ENCODE data around the gene MTFMT.
A peak's percentile ranks its signal among the peaks of the same experiment; 100 is the strongest.
"Not testable (repeated sequence)": the region's sequence is repeated elsewhere in the genome, so short reads cannot be mapped to it uniquely, and the experiment has no call there.

MTFMT gene

DNA sequence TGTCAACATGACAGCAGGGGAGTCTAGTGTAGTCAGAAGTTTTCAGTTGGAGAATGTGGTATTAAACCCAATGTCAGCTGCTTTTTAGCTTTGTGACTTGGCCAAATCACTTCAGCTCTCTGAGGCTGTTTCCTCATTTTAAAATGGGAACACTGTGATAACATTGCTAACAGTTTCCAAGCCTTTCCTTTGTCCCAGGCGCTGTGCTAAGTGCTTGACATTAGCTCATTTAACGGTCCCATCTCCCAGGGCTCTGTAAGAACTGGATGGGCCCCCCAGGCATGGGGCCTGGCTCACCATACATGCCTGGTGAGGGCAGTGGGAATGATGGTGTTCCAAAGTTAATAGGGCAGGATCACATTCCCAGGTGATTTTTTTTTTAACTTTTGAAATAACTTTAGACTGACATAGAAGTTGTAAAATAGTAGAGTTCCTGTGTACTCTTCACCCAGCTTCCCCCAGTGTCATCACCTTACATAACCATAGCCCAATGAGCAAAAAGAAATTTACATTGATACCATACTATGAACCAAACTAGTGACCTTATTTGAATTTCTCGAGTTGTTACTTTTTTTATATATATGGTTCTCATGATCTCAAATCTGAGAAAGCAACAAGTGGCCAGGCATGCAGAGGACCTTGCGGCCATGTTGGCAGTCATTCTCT is 30.6 kb upstream of the MTFMT start:
- no peak for DNase-seq

DNA sequence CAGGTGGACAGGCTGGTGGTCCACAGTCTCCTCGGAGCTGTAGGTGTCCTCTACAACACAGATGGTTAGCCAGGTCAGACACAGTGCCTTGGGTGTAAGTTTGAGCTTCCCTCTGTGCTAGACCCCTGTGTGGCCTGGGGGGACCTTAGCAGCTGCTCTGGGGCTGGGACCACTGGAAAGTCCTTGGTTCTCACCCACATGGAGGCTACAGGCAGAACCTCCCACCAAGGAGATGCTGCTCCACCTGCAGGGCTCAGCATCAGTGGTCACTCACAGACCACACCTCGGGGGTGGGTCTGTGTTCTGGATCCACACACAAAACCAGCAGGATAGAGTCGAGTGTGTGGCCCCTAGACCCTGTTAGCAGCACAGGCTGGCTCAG is 29.9 kb upstream of the MTFMT start:
- DNase-seq = no peak

DNA sequence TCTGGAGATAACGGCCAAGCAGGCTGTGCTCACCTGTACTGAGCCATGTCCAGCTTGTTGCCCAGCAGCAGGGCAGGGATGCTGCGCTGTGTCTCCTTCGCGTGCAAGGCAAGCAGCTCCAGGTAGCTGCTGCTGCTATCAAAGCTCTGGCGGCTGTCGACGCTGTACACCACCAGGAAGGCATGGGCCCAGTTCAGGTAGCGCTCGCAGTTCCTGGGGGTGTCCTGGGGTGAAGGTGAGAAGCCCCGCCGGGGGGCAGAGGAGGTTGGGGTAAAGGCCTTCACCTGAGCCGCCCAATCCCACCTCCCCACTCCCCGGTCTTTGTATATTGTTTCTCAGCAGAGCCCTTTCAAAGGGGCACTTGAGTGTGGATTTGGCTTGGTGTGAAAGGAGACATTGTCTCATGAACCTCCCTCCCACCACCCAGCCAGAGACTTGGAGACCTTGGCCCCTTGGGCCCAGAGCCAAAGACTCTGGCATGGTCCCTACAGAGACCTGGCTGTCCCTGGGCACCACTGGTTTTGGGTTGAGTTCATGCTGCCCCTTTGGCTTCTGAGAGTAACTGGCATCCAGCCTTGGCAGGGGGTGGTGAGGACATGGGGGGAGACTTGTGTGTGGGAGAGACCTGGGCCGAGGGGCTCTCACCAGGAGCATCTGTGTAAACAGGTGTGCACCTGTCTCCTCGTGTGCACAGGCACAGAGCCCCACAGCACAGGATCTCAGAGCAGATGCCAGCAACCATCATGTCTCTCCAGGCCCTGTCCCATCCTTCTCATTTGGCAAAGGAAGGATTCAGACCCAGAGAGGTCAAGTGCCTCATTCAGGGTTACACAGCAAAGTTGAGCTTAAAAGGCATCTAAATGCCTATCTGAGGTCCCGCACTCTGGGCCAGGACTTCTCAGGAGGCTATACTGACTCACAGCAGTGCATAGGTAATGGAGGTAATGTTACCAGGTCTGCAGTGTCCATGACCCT is 29.2 kb upstream of the MTFMT start:
- no peak for DNase-seq

DNA sequence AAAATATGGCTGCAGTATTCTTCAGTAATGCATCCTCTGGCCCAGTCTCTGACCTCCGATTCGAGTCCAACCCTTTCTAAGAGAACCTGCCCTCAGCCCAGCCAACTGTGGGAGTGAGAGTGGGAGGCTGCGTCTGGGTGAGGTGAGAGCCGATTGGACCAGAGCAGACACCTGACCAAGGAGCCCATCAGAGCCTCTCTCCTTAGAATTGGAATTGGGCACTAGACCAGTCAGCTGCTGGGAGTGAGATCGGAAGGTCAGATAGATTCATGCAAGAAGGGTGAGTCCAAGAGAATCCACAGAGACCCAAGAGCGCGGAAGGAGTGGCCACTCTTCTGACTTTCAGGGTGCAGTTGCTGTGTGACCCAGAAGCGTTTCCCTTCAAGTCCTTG is 28.1 kb upstream of the MTFMT start:
- DNase-seq = no peak

DNA sequence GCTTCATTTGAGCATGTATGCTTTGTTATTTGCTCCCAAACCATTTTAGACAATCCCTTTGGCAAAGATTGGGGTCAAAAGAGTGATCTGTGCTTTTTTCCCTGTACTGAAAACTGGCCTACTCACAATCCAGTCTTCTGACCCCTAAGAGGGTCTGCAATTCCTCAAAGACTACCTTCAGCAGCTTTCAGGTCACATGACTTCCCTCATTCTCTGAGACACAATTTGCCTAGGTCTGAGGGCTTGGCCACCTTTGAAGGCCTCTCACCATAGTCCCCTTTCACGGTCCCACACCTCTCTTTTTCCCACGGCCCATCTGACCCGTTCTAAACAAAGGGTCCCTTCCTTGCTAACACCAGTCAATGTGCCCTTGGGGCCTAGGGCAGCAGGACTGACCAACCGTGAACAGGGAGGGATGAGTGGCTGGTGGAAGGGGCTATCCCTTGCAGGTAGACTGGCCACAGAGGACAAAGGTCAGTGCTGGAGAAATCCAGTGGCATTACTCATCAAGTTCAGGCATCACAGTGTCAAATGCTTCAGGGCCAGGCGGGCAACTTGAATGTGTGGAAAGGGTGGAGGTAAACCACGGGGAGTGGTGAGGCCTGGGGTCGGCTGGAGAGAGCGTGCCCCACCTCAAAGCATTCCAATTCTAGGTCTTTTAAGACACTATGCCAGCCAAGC is 27.6 kb upstream of the MTFMT start:
- DNase-seq = no peak

DNA sequence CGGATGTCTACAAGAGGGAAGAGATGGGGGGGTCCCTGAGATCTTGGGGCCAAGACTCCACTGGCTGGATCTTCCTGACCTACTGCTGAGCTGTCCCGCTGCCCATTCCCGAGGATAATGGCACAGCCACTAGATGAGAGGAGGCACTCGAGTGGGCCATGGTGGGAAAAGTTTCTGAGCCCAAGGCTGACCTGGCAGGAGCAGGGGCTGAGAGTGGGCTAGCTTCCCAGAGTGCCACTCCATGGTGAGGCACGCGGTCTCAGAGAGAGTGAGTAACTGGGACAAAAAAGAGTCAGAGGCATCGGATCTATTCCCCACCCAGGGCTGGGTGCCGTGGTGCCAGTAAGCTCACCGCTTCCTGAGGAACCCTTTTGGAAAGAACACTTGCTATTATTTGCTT is 26.7 kb upstream of the MTFMT start:
- DNase-seq = no peak

DNA sequence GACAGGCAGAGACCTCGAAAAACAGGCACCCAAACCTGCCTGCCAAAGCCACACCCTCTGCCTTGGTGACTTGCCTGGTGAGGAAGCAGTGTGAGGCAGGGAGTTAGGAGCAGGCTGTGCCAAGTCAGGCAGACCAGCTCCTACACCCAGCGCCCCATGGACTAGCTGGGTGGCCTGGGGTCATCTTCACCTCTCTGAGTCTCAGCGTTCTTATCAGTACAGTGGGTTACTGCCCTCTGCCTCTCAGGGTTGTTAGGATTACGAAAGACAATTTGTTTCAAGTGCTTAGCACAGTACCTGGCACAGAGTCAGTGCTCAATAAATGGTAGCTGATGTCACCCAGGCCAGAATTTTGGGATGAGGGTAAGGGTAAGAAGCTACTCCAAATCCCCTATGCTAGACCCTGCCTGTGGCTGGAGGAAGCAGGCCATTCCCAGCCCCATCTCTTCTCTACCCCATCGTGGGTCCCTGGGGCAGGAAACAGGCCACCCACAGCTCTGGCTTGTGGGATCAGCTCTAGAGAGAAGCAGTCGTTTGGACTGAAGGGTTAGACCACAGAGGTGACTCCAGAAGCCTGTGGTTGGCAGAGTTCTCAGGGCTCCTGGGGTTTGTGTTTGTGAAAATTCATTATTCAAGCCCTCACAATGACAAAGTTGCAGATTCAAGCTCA is 25.9 kb upstream of the MTFMT start:
- DNase-seq = no peak

DNA sequence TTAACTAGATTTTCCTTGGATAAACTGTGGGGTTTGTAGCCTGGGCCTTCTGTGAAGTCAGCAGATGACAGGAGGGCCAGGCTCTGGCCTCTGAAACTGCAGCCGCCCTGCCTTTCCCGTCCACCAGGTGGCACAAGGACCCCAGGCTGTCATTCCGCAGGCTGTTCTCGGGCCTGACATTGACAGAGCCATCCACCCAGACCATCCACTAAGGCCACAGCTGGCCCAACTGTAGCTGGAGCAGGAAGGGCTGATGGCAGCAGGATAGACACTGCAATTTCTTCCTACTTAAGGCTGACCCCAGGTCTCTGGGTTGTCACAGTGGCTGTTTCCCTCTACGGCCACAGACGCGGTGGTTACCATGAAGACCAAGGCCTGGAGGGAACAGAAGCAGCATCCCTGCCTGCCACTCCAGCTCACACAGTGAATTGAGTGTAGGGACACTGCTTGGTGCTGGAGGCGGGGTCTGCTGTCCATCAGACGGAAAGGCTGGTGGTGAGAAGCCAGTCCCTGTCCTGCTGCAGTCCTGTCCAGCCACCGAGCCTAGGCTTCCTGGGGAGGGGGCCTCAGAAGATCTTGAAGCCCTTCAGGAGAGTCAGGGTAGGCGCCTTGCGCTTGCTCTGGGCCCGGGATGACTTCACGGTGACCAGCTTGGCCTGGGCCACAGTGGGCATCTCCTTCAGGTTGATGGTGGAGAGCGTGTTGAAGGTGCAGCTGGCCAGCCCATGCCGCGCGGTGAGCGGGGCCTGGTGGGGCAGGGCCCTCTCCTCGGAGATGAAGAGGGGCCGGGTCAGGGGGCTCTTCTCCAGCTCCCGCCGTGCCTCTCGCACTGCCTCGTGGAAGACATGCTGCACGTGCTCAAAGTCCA is 25.1 kb upstream of the MTFMT start:
- peak; percentile 76 for DNase-seq

DNA sequence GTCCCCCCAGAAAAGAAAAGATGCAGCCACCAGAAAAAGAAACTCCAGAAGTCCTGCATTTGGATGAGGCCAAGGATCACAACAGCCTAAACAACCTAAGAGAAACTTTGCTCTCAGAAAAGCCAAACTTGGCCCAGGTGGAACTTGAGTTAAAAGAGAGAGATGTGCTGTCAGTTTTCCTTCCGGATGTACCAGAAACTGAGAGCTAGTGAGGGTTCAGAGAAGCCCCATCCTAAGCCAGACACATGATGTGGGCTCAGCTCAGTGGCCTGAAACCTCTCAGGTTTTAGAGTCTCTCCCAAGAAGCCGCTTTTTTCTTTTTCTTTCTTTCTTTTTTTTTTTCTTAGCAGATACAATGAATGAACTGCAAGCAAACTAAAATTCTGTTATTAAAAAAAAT is 23.5 kb upstream of the MTFMT start:
- no peak for DNase-seq

DNA sequence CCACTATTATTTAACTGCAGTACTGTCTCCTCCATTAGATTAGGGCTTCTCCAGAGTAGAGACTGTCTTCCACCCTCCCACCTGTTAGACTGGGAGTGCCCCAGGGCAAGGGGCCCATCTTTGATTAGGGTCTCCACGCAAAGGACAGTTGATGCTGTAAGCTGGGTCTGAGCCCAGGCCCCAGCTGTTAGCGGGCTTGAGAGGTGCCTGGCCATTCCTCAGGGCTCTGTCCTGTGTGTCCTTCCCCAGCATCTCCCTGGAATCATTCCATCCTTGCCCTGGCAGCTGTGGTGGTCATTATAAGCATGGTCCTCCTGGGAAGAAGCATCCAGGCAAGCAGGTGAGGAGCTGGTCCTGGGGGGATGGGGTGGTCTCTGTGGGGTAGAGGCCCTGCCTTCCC is 21.8 kb upstream of the MTFMT start:
- DNase-seq = no peak

DNA sequence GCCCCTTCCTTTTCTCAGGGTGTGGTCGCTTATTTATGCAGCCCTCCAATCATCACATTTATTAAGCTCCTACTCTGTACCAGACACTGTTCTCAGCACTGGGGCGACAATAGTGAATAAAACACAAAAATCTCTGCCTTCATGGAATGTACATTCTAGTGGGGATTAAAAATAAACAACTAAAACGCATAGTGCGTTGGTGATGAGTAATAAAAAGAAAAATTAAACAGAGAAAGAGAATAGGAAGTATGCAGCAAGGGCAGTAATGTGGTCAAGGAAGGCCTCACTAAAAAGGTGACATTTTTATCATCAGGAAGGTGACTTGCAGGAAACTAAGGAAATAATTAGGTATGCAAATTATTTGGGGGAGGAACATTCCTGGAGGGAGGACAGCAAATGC is 20.8 kb upstream of the MTFMT start:
- no peak for DNase-seq

DNA sequence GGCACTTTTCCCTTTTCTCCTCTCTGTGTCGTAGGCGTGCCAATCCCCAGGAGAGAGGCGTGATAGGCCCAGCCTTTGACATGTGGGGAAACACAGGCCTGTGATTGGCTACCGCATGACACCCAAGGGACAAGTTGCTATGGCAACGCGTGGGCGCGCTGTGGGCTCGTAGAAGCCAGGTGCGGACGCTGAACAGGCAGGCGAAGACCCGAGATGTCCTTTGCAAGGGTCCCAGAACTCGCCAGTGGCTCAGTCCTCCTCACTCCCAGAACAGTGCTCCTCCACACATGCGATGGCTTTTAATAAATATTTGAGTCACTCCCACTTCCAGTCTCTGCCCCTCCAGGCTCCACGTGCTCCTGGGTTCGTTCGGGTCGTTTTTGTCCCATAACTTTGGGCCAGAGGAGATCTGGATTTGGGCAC is 20.0 kb upstream of the MTFMT start:
- peak; percentile 100 for DNase-seq

DNA sequence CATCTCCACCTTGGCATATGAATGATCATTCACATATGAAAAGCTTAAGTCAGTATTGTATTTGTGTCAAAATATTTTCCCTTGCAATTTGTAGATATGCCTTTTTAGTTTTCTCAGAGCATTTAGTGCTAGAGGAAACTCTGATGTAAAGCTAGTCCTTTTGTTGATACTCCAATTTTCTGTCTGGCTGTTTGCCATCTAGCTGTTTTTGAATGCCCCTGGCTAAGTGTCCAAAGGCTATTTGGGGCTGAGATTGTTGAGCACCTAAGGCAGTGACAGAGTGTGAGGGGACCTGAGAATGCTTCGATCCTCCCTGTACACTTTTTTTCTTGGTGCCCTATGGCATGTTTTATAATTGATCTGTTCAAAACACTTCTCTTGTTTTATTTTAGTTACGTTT is 18.8 kb upstream of the MTFMT start:
- peak; percentile 59 for DNase-seq

DNA sequence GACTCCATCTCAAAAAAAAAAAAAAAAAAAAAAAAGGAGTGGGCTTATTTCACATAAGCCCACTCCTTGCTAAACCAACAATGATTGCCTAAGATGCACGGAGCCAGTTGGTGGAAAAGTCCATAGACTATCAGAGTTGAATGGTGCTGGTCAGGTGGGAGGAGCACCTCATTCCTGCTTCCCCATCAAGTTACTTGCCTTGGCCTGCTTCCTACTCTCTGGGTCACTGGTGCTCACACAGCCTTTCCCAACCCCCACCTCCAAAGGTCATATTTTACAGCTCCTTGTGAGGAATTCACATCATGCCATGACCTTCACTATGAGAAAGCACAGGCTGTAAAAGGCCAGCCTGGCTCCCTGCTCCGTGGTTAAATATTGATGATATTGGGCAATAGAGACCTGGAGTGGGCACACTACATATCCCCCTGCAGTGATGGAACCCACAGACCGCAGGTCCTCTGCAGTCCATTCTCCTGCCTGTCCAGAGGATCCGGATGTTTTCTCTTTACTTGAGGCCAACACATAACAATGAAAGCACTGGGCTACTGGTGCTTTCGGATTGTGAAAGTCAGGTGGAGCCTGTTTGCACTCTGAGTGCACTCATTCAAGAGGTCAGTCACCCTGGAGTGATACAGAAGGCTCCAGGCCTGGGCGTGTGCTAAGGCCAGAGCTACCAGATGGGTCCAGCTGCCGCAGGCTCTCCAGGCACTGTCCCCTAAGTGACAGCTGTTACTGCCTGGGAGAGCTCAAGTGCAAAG is 15.5 kb upstream of the MTFMT start, which contains the start of gene SLC51B:
Gene SLC51B, plus strand, starts transcription at position 664 of the 758 bp plus-strand sequence. CDS start 4,618 bp downstream, outside the sequence.
- peak; percentile 83 for DNase-seq

DNA sequence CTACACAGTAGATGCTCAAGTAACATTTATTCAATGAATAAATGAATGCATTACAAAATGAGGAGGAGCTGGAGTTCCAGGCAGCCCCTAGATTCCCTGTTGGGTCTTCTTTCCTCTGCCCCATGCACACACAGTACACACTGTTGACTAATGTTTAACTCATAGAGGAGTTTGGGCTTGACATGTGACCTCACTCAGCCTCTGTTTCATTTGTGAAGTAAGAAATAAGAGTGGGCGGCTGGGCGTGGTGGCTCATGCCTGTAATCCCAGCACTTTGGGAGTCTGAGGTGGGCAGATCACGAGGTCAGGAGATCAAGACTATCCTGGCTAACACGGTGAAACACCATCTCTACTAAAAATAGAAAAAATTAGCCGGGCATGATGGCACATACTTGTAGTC is 14.8 kb upstream of the MTFMT start:
- DNase-seq = not testable (repeated sequence)

DNA sequence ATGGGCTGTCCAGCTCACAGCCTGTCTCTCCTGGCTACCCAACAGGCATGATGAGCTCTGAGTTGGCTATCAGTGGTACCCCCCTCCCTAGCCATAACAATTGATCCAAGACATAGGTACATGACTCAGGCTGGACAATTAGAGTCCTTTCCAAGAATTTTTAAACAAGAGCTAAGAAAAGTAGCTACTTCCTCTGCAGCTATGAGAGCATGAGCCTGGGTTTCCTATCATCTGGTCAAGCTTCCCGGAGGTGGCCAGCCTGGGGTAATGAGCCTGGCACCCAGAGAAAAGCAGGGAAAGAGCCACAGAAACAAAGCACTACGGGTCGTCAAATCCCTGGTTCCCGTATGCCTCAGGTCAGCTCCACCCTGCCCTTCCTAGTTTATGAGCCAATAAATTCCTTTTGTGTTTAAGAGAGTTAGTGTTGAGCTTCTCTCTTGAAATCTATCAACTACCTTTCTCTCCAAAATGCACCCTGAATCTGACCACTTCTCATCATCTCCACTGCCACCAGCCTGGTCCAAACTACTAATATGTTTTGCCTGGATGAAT is 13.4 kb upstream of the MTFMT start:
- no peak for DNase-seq

DNA sequence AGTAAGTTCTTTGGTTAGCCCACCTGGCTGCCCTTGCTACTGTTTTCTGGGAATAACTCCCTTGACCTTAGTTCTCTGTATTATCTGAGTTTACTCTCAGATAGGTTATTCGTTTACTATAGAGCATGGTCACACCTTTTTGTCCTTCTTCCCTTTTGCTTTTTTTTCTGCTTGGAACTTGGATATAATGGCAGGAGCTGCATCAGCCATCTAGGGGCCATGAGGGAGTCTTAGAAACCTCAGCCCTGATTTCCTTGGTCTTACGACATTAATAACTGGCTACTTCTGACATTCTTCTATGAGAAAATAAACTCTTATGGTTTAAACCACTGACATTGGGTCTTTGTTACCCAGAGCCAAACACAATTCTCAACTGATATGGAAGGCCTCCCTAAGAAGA is 12.3 kb upstream of the MTFMT start:
- no peak for DNase-seq

DNA sequence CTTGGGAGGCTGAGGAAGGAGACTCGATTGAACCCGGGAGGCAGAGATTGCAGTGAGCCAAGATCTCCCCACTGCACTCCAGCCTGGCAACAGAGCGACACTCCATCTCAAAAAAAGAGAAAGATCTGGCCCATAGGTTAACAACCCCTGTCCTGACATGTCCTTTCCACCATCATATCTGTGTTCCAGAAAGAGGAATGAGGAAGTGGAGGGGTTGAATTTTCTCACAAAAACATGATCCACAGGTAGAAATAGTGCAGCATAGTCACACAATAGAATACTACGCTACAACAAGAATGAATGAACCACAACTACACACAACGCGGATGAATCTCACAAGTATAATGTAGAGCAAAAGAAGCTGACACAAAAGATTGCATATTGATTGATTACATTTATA is 11.0 kb upstream of the MTFMT start:
- no peak for DNase-seq

DNA sequence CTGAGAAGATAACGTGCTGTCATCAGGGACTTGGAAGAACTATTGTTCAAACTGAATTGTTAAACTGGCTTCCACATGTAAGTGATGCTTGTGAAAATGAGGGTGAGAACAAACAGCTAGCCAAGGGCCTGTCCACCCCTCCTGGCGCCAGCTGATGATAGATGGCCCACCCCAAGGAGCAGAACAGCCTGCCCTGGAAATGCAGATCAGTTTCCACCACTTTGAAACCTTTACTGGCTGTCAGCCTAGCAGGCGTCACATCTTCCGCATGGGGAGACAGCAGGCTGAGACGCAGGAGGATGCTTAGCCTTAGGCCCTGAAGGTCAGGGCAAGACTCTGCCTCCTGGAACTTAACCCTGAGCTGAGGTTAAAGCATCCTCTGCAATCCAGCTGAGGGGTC is 9.4 kb upstream of the MTFMT start:
- no peak for DNase-seq

DNA sequence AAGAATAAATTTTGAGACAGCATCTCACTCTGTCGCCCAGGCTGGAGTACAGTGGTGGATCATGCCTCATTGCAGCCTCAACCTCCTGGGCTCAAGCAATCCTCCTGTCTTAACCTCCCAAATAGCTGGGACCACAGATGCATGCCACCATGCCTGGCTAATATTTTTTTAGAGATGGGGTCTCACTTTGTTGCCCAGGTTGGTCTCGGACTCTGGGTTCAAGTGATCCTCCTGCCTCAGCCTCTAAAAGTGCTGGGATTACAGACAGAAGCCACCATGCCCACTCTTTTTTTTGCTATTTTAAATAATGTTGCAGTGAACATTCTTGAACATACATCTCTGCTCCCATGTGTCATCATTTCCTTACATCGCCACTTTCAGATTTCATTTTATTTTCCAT is 9.0 kb upstream of the MTFMT start:
- DNase-seq = no peak

DNA sequence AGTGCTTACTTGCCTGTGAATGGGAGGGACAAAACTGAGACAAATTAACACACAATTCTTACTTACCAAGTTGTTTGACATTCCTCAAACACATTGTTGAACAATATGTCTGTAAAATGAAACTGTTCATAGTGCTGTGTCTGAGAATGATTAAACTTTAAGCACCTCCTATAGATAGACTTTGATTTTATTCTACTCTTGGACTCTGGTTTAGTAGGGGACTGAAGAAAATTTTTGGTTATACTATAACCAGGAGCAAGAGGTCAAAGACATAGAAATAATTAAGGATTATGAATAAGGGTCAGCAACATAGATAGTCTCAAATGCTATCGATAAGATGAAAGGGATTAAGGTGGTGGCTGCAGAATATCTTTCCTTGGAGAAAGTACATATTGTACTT is 7.9 kb upstream of the MTFMT start:
- DNase-seq = no peak

Measured in NCI-H69 (cell line).